GM21526 (cell line): ENCODE data around the gene NDUFB3.
"Not testable (repeated sequence)": the region's sequence is repeated elsewhere in the genome, so short reads cannot be mapped to it uniquely, and the experiment has no call there.

ENCODE experiments used
- ATAC-seq: cut with Tn5 transposase; IDR thresholded peaks from one replicate; pipeline ENCODE4 v1.9.1; 2021; ENCODE audit warnings: moderate library complexity; ENCODE audit not compliant: unreplicated experiment, low FRiP score

Gene NDUFB3

DNA sequence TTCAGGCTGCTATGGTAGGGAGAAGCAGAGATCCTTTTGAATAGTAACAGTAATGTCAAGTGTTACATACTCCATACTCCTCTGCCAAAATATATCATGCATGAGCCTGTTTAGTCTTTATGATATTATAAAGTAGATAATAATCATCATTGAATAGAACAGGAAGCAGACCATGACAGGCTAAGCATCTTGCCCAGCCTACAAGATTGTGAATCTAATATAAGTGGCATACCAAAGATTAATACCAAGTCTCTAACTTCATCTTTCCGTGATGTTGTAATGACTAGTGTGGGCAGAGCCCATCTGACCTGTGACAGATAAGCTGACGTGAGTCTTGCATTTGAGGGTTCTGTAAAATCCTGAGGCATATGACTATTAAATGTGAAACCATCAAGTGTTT is 13.1 kb downstream of the NDUFB3 start:
- no peak for ATAC-seq

DNA sequence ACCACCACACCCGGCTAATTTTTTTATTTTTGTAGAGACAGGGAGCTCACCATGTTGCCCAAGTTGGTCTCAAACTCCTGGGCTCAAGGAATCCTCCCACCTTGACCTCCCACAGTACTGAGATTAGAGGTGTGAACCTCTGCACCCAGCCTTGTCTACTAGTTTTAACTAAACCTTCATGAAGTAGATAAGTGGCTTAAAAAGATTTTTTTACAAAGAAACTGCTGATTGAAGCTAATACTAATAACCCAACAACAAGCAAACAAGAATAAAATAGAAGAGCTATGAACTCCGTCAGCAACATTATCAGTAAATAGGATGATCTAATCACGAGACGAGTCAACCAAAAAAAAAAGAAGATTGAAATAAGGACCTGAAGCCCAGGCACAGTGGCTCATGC is 18.8 kb downstream of the NDUFB3 start:
- no peak for ATAC-seq

DNA sequence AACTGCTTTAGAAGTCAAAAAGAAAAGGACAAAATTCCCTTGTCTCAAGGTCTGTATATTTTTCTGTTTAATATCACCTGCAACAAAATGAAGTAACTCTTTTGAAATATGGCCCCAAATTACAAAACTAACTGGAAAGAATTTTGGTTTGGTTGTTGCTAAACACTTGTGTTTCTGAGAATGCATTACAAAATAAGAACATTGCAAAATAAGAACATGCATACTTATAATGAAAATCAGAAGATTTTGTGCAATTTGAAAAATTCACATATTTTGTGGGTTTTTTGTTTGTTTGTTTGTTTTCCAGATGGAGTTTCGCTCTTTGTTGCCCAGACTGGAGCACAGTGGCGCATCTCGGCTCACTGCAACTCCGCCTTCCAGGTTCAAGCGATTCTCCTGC is 21.8 kb downstream of the NDUFB3 start:
- ATAC-seq, result no peak

DNA sequence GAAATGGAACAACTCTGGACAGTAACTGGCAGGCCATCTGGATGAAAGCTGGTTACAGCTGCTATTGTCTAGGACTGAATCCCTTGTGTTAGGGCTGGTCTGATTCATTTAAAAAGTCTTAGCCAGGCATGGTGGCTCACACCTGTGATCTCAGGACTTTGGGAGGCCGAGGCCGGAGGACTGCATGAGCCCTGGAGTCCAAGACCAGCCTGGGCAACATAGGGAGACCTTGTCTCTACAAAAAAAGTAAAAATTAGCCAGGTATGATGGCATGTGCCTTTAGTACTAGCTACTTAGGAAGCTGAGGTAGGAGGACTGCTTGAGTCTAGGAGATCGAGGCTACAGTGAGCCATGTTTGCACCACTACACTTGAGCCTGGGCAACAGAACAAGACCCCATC is 28.7 kb downstream of the NDUFB3 start:
- ATAC-seq, result no peak

DNA sequence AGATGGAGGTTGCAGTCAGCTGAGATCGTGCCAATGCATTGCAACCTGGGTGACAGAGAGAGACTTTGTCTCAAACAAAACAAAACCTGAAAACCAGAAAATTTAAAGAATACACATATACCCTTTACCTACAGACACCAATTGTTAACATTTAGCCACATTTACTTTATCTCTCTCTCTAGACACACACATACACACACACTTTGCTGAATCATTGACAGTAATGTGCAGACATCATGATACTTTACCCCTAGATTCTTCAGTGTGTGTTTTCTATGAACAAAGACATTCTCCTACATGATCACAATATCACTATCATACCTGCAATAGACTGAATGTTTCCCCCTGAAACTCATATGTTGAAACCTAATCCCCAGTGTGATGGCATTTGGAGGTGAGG is 34.0 kb downstream of the NDUFB3 start:
- no peak for ATAC-seq

DNA sequence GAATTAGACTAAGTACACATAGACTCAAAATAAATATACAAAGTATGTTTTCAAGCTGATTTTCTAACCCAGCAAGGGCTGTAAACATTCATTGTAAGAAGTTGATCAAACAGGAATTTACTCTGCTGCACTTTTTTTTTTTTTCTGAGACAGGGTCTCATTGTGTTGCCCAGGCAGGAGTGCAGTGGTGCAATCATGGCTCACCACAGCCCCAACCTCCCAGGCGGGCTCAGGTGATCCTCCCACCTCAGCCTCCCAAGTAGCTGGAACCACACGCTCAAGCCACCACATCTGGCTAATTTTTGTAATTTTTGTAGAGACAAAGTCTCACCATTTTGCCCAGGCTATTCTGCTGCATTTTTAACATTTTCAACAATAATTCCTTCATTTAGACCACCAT is 35.8 kb downstream of the NDUFB3 start:
- no peak for ATAC-seq

DNA sequence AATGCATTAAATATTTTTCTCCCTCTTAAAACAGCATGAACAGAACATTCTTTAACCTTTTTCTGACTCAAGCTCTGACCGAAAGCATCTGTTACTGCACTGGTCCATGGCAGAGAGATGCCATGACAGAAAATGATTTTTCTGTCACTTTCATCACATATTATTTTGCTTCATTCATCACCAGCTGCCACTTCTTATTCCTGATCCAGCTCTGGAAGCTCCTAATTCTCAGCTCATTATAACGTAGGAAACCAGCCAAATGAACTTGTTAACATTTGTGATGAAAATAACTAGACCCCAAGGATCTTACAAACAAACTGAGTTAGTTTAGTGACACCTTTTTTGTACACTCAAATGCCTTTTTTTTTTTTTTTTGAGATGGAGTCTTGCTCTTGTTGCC is 36.5 kb downstream of the NDUFB3 start:
- no peak for ATAC-seq

DNA sequence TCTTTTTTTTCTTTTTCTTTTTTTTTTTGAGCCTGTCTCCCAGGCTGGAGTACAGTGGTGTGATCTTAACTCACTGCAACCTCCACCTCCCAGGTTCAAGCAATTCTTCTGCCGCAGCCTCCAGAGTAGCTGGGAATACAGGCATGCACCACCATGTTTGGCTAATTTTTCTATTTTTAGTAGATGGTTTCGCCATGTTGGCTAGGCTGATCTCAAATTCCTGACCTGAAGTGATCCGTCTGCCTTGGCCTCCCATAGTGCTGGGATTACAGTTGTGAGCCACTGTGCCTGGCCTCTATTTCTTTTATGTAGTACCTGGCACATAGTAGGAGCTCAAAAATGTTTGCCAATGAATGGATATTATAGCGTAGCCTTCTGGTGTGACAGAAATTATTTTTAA is 37.4 kb downstream of the NDUFB3 start:
- ATAC-seq, result no peak

DNA sequence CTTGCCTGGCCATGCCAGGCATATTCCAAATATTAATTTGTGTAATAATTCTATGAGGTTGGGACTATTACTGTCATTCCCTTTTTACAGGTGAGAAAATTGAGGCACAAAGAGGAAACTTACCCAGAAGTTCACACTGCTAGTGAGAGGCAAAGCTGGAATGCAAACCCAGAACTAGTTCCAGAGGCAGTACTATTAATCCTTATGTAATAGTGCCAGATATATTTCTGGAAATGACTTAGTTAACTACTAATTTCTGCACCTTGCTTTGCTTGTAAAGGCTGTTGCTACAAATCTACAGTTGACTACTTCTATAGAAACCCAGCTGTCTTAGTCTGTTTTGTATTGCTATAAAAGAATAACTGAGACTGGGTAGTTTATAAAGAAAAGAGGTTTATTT is 38.8 kb downstream of the NDUFB3 start:
- ATAC-seq, result no peak

DNA sequence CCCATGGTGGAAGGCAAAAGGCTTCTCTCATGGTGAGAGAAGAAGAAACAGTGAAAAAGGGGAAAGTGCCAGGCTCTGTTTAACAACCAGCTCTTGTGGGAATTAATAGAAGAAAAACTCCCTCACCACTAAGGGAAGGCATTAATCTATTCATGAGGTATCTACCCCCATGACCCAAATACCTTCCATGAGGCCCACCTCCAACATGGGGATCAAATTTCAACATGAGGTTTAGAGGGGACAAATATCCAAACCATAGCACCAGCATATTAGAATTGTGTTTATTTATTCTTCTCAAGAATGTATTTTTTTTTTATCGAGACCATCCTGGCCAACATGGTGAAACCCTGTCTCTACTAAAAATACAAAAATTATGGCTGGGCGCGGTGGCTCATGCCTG is 39.3 kb downstream of the NDUFB3 start:
- no peak for ATAC-seq

DNA sequence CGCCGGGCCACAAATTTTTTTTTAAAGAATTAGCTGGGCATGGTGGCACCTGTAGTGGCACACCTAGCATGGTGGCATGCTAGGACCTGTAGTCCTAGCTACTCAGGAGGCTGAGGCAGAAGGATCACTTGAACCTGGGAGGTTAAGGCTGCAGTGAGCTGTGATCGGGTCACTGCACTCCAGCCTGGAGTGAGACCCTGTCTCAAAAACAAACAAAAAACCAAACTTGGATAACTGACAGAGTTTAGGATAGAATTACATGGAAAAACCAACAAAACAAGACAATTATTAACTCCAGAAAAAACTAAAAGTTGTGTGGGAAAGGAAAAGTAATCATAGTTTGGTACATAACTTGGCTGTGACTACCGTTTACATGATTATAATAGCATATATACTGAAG is 42.5 kb downstream of the NDUFB3 start:
- no peak for ATAC-seq

DNA sequence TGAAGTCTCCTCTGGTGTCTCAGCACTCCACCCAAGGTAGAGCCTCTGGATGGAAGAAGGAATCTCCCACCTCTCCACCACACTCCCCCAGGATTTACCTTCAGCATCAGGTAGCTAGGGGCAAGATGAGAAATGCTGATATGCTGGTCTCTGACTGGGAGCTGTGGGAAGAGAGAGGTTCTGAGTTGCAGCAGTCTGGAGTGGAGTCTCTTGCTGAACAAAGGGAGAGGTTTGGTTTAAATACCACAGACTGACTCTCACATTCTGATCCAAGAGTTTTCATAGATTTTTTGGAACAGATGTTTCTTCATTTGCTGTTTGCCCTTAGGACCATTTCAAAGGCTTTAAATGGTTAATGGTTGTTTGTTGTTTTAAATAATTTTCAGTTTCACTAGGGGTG is 43.0 kb downstream of the NDUFB3 start:
- no peak for ATAC-seq

DNA sequence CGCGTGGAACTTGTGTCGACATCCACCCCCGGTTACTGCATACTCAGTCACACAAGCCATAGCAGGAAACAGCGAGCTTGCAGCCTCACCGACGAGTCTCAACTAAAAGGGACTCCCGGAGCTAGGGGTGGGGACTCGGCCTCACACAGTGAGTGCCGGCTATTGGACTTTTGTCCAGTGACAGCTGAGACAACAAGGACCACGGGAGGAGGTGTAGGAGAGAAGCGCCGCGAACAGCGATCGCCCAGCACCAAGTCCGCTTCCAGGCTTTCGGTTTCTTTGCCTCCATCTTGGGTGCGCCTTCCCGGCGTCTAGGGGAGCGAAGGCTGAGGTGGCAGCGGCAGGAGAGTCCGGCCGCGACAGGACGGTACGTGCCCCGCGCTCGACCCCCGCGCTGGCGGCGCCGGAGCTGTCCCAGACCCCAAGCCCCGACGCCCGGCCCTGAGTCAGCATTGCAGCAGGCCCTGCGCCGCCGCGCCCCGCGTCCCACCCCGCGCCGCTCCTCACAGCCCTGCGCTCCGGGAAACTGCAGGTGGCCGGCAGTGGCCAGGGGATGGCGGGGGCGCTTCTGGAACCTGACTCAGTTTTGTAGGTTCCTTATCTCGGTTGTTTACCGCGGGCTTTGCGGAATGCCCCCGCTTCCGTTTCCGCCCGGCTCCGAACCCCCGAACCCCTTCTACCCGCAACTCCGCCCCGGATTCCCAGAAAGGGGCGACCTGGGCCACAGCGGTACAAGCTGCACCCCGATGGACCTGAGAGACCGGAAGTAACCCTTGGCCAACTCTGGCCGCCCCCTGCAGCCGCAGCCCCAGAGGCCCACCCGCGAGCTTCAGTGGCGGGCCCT is 44.5 kb downstream of the NDUFB3 start, which contains the start of gene CFLAR:
CFLAR (plus strand) TSS at position 50 of the 844 bp plus-strand sequence. CDS start 13,702 bp downstream, outside the sequence.
- peak; percentile 28 for ATAC-seq

DNA sequence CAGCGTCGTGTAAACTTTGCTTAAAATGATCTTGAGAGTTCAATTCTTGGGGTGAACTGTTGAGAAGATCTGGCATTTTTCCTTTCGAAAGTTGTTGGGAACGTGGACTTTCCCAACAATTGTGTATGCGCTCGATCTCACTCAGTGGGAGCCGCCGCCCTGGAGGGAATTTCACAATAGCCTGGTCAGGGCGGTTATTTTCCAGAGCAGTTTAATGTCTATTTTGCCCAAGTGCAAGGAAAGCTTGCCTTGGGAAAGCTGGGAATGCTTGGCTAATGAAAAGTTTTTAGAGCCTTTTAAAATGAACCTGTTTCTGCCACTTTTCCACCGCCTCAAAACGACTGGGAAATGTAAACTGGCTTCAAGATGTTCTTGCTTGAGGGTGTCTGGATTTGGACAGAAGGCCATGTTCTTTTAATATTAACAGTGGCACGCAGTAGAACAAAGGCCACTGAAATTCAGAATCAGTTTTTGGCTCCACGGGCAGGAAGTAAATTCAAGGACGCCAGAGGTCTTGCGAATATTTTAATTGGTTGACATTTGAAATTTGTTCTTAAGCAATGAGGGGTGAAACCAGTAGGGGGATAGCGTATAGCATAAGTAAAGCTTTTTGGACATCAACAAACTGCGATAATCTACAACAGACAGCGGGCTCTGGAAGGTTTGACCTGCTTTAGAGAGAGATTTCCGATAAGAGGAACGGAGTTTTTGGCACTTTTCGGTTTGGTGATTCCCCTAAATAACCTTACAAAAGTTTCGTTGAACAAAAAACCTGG is 45.3 kb downstream of the NDUFB3 start:
- no peak for ATAC-seq

DNA sequence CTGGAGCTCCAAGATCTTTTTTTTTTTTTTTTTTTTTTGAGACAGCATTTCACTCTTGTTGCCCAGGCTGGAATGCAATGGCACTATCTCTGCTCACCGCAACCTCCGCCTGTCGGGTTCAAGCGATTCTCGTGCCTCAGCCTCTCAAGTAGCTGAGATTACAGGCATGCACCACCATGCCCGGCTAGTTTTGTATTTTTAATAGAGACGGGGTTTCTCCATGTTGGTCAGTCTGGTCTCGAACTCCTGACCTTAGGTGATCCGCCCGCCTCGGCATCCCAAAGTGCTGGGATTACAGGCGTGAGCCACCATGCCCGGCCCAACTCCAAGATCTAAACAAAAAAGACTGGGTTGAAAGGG is 45.9 kb downstream of the NDUFB3 start:
- not testable (repeated sequence) for ATAC-seq

DNA sequence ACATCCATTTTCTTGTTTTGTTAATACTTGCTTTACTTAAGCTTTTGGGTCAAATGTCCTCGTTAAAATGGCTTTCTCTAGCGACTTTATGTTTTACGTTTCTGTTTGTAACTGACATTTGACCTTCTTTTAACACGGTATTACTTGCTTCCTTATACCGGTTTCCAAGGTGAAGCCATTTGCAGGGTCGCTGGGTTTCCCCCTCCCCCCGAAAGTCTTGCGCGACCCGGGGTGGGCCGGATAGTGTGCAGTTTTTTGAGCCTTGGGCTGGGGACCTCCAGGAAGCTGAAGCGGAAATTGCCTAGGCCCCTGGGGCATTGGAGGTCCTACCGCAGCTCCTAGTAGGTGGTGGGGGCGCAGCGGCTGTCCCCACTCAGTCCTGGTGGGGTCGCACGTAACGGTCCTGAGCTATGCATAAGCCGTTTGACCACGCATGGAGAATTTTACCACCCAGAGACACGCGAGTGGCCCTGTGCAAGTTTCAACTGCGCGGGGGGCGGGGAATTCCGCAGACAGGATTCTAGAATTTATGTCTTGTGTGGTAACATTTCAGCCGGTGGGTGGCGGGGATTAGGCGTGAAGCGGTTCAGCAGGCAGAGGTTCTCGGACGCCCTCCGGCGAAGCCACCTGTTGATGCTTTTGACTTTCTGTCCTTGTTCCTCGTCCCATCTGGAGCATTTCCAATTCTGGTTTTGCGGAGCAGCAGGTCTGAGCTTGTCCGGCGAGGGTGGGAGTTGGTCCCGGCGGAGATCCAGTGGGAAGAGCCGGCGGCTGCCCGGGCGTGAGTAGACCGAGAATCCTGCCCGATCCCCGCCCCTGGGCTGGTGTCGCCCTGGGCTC is 46.5 kb downstream of the NDUFB3 start:
- ATAC-seq, result peak; percentile 37

DNA sequence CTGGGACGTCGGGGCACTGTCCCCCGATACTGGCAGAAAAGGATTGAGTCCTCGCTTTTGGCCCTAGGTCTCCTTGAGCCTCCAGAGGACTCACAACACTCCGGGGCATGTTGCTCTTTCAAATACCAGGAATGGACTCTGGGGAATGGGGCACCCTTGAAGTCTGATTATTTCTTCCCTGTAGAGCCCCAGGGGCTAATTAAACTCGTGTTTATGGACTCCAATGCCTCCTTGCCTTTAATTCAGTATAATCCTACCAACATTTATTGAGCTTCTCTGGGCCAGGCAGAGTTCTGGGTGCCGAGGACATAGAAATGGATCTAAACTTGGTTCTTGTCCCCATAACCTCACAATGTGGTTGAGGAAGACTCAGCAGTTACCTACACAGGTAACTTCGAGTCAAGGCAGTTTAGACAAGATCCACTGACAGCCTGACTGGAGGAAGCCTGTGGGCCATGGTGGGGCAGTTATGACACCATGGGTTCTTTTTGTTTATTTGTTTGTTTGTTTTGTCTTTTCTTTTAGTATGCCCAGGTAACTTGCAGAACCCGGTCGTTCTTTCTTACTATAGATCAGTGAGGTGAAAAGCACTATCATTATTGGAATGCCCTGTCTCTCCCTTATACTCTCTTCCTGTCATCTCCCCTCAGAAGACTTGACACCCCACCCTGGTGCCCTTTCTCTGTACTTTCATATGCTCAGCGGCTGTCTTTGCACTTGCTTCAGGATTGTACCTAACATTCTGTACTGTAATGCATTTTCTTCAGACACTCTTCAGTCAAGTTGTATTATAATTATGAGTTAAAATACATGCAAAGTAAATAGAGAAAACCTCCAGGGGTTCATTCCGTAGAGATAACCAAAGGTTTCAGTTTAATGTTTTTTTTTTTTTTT is 47.4 kb downstream of the NDUFB3 start:
- ATAC-seq, result no peak

DNA sequence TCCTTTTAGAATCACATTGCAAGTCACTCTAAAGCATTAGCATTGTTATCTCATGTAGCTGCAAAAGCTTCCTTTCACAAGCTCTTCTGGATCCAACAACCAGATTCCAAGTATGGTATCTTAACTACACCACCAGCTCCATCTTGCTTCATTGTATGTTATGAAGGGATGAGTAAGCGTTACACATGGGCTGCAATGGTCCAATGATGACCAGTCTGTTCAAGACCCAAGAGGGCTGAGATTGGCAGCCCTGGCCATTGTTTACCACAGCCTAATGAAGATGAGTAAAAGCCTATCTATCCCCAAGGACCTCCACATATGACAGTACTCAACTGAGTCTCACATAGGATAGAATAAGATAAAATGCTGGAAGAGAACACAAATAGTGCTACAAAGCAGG is 50.5 kb downstream of the NDUFB3 start:
- no peak for ATAC-seq

DNA sequence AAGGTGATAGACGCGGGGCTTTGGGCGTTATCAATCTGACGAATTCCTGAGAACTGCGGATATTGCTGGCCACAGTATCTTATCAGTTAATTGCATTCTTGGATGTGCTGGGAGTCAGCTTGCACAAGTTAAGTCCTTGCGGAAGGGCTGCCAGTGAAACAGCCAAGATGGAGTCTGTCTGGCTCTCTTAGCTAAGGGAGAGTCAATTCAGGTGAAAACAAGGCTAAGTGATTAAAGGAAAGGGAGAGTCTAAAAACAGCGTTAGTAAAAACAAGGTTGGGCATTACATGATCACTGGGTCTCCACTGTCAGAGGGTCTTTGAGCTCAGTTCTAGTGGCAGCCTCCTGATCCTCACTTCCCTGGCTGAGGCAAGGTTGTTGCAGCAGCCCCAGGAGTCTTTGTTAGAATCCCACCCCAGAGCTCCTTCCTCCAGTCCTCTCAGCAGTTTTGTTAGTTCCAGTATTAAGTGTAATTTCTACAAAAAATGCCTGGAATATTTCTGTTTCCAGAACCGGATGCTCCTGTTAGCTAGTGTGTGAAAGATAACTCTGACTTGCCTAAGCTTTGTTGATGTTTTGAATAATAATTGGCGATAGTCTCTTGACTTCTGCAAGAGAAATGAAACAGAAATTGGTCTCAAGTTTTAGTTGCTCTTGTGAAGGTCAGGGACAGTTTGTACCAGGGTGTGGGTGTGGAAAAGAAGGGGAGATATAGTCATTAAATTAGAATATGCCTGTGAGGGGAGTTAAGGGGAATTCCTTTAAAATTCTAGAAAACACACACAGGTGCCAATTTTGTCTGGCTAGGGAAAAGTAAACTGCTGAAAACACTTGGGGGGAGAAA is 54.7 kb downstream of the NDUFB3 start:
- no peak for ATAC-seq
